NCI-H2227 (cell line): ENCODE data around the gene SLC25A21.
"Not testable (repeated sequence)": the region's sequence is repeated elsewhere in the genome, so short reads cannot be mapped to it uniquely, and the experiment has no call there.

Source experiments
- DNase-seq: peaks from one replicate; lab custom pipeline; 2025; ENCODE audit not compliant: unreplicated experiment; lab: John Stamatoyannopoulos, UW

SLC25A21 gene

GRCh38 chr14:36726128-36726527 lies 446.3 kb downstream of the SLC25A21 start:
- no peak for DNase-seq

- DNase-seq = no peak
Observed at GRCh38 chr14:36724162-36724561, 448.2 kb downstream of the SLC25A21 start.

- DNase-seq = no peak
Observed at GRCh38 chr14:36723530-36723929, 448.9 kb downstream of the SLC25A21 start.

GRCh38 chr14:36721877-36722276 lies 450.5 kb downstream of the SLC25A21 start:
- no peak for DNase-seq

- no peak for DNase-seq
Observed at GRCh38 chr14:36720657-36721056, 451.7 kb downstream of the SLC25A21 start.

GRCh38 chr14:36719823-36720222 lies 452.6 kb downstream of the SLC25A21 start:
- no peak for DNase-seq

- DNase-seq = no peak
Observed at GRCh38 chr14:36718216-36718615, 454.2 kb downstream of the SLC25A21 start.

- DNase-seq = no peak
Observed at GRCh38 chr14:36717363-36717762, 455.0 kb downstream of the SLC25A21 start.

- DNase-seq = no peak
Observed at GRCh38 chr14:36716614-36717184, 455.7 kb downstream of the SLC25A21 start.

- DNase-seq = no peak
Observed at GRCh38 chr14:36713960-36714703, 458.3 kb downstream of the SLC25A21 start.

- no peak for DNase-seq
Observed at GRCh38 chr14:36707570-36707969, 464.8 kb downstream of the SLC25A21 start.

GRCh38 chr14:36702474-36702873 lies 469.9 kb downstream of the SLC25A21 start:
- DNase-seq = no peak

- no peak for DNase-seq
Observed at GRCh38 chr14:36701132-36701531, 471.3 kb downstream of the SLC25A21 start.

- no peak for DNase-seq
Observed at GRCh38 chr14:36700651-36701050, 471.8 kb downstream of the SLC25A21 start.

- DNase-seq = not testable (repeated sequence)
Observed at GRCh38 chr14:36699420-36699819, 473.0 kb downstream of the SLC25A21 start.

GRCh38 chr14:36690311-36691040 lies 481.9 kb downstream of the SLC25A21 start:
- no peak for DNase-seq

- DNase-seq = no peak
Observed at GRCh38 chr14:36684946-36685345, 487.5 kb downstream of the SLC25A21 start.

- no peak for DNase-seq
Observed at GRCh38 chr14:36683083-36683724, 489.2 kb downstream of the SLC25A21 start.

GRCh38 chr14:36682338-36682737 lies 490.1 kb downstream of the SLC25A21 start:
- no peak for DNase-seq

- no peak for DNase-seq
Observed at GRCh38 chr14:36676236-36676635, 496.2 kb downstream of the SLC25A21 start.

- DNase-seq = no peak
Observed at GRCh38 chr14:36675581-36675980, 496.8 kb downstream of the SLC25A21 start.

GRCh38 chr14:36674659-36675058 lies 497.7 kb downstream of the SLC25A21 start:
- DNase-seq = no peak
